Activated naive CD4-positive, alpha-beta T cell treated with anti-CD3 and anti-CD28 coated beads for 36 hours (primary cell): ENCODE results near the gene ZBED1. TPM values are rescaled to one million over a fixed set of nuclear protein-coding genes. Genes with fewer than 3 reads are reported as not detected.

Experiments
- CTCF ChIA-PET: fragments of 350-600 bp; sonication (Branson Sonifier 250); formaldehyde crosslinking; loops from one replicate; lab custom pipeline; 2021; ENCODE audit warnings: antibody characterized with exemption; lab: Charles Lee
- DNase-seq: peaks from one replicate; pipeline ENCODE4 v3.0.0-alpha.2; 2020
- H3K27ac Mint-ChIP-seq: one replicate; pipeline ENCODE4 v1.8.0; 2021; ENCODE audit warnings: mild to moderate bottlenecking, mixed read lengths
- H3K27me3 Mint-ChIP-seq: one replicate; pipeline ENCODE4 v1.8.0; 2021; ENCODE audit warnings: low read depth, mixed read lengths
- H3K36me3 Mint-ChIP-seq: one replicate; pipeline ENCODE4 v1.8.0; 2021; ENCODE audit warnings: low read depth, mixed read lengths
- H3K4me1 Mint-ChIP-seq: one replicate; pipeline ENCODE4 v1.8.0; 2021; ENCODE audit warnings: low read depth, mixed read lengths
- H3K4me3 Mint-ChIP-seq: one replicate; pipeline ENCODE4 v1.8.0; 2021; ENCODE audit warnings: mild to moderate bottlenecking, moderate library complexity, mixed read lengths
- H3K9me3 Mint-ChIP-seq: one replicate; pipeline ENCODE4 v1.8.0; 2021; ENCODE audit warnings: mixed read lengths
- intact Hi-C: fragments of 100-400 bp; cut with micrococcal nuclease; formaldehyde crosslinking; loops from one replicate; pipeline ENCODE4 v1.15.1; 2023
- total RNA-seq, 2 experiments: library from RNA; stranded (reverse); gene quantifications; one replicate each; pipeline ENCODE4 v1.2.3, GENCODE V29; 2021

The ZBED1 gene
- total RNA-seq, 2 experiments from 2014 or later = 18.9 to 20.6 TPM

DNA sequence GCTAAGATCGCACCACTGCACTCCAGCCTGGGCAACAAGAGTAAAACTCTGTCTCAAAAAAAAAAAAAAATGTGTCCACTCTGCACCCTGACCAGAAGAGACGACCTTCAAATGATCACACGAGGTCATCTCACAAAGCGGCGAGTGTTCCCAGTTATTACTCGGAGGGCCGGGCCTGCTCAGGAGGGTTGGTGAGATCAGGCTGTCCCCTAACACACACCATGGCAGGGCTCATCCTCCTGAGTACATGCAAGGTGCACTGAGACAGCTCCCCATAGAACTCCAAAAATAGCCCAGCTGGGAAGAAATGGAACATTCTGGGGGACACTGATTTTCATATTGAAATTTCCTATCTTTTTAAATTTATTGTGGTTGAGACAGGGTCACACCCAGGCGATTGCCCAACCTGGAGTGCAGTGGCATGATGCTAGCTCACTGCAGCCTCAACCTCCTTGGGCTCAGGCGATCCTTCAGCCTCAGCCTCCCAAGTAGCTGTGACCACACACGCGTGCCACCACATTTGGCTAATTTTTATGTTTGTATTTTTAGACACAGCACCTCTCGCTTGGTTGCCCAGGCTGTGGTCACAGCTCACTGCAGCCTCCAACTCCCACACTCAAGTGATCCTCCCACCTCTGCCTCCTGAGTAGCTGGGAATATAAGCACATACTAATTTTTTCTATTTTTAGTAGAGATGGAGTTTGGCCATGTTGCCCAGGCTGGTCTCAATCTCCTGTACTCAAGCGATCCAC is 51.5 kb downstream of the ZBED1 start:
- Mint-ChIP-seq H3K9me3 (peaks cover 4% of the 10 kb centered on the region), H3K27ac (no peak overlapping the region), H3K36me3 (peaks cover 17% of the 10 kb centered on the region), H3K27me3 (no peaks in the 10 kb centered on the region), H3K4me1 (peaks cover 3% of the 10 kb centered on the region), H3K4me3 (no peak overlapping the region)
- DNase-seq = no peak
- CTCF ChIA-PET = no interaction called here
- intact Hi-C loops = no loop called here

DNA sequence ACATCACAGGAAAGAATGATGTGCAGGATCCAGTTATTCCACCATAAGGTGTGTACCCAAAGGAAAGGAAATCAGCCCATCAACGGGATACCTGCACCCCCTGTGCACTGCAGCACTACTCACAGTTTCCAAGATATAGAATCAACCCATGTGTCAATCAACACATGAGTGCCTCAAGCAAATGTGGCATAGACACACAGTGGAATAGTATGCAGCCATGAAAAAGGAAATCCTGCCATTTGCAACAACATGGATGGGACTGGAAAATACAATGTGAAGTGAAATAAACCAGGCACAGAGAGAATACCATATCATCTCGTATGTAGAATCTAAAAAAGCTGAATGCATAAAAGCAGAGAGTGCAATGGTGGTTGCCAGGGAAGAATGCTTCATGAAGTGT is 53.3 kb downstream of the ZBED1 start:
- CTCF ChIA-PET = no interaction called here
- H3K27ac Mint-ChIP-seq = no peak overlapping the region
- intact Hi-C loops = no loop called here
- DNase-seq = no peak
- H3K36me3 Mint-ChIP-seq = peaks cover 12% of the 10 kb centered on the region
- H3K9me3 Mint-ChIP-seq = no peaks in the 10 kb centered on the region
- H3K4me1 Mint-ChIP-seq = peaks cover 3% of the 10 kb centered on the region
- no peaks in the 10 kb centered on the region for H3K27me3 Mint-ChIP-seq
- no peak overlapping the region for H3K4me3 Mint-ChIP-seq

DNA sequence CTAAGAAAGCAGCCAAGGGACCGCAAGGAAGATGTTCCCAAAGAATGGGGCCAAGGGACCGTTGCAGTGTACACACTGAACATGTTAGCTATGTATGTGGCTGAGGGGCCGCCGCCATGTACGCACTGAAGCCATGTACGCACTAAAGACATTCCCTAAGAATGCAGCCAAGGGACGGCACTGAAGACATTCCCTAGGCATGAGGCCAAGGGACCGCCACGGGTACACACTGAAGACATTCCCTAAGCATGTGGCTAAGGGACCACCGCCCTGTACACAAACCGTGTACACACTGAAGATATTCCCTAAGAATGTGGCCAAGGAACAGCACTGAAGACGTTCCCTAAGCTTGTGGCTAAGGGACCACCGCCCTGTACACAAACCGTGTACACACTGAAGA is 54.0 kb downstream of the ZBED1 start:
- CTCF ChIA-PET = no interaction called here
- DNase-seq = no peak
- H3K27me3 Mint-ChIP-seq = no peaks in the 10 kb centered on the region

DNA sequence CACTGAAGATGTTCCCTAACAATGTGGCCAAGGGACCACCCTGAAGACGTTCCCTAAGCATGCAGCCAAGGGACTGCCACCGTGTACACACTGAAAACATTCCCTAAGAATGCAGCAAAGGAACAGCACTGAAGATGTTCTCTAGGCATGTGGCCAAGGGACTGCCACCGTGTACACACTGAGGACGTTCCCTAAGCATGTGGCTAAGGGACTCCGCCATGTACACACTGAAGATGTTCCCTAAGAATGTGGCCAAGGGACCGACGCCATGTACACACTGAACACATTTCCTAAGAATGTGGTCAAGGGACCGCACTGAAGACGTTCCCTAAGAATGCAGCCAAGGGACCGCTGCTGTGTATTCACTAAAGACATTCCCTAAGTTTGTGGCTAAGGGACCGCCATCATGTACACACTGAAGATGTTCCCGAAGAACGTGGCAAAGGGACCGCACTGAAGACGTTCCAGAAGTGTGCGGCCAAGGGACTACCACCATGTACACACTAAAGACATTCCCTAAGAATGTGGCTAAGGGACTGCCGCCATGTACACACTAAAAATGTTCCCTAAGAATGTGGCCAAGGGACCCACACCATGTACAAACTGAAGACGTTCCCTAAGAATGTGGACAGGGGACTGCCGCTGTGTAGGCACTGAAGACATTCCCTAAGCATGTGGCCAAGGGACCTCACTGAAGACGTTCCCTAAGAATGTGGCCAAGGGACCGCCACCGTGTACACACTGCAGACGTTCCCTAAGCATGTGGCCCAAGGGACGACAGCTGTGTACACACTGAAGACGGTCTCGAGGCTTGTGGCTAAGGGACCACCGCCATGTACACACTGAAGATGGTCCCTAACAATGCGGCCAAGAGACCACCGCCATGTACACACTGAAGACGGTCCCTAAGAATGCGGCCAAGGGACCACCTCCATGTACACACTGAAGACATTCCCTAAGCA is 54.8 kb downstream of the ZBED1 start:
- no peak overlapping the region for H3K4me3 Mint-ChIP-seq
- intact Hi-C loops = no loop called here
- no peak overlapping the region for H3K27ac Mint-ChIP-seq
- H3K27me3 Mint-ChIP-seq = no peaks in the 10 kb centered on the region
- no peak for DNase-seq
- peaks cover 13% of the 10 kb centered on the region for H3K36me3 Mint-ChIP-seq
- CTCF ChIA-PET = no interaction called here
- no peaks in the 10 kb centered on the region for H3K4me1 Mint-ChIP-seq
- H3K9me3 Mint-ChIP-seq = no peaks in the 10 kb centered on the region

More for the DNA sequence above, 54.0 kb downstream of the ZBED1 start:
- no peaks in the 10 kb centered on the region for H3K9me3 Mint-ChIP-seq
- H3K4me3 Mint-ChIP-seq = no peak overlapping the region
- peaks cover 3% of the 10 kb centered on the region for H3K4me1 Mint-ChIP-seq
- H3K27ac Mint-ChIP-seq = no peak overlapping the region
- intact Hi-C loops = no loop called here
- peaks cover 9% of the 10 kb centered on the region for H3K36me3 Mint-ChIP-seq

DNA sequence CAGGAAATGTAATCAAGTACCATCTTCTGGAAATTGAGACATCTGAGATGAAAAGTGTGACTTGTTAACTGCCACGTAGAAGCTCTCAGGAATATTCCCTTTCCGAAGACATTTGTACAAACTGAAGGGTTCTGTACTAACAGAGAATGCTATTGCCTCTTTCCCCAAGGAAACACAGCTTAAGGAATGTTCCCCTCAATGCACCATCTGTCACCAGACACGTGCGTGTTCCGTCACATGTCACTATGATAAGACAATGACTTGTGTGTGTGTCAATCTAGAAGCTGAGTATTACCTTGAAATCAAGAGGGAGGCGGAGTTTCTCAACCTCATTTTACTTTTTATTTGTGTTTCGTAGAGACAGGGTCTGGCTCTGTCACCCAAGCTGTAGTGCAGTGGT is 58.1 kb downstream of the ZBED1 start:
- Mint-ChIP-seq H3K27me3 (no peaks in the 10 kb centered on the region), H3K4me1 (no peaks in the 10 kb centered on the region), H3K36me3 (peaks cover 23% of the 10 kb centered on the region), H3K9me3 (no peaks in the 10 kb centered on the region), H3K4me3 (no peak overlapping the region), H3K27ac (no peak overlapping the region)
- intact Hi-C loops = no loop called here
- no peak for DNase-seq
- CTCF ChIA-PET = no interaction called here

DNA sequence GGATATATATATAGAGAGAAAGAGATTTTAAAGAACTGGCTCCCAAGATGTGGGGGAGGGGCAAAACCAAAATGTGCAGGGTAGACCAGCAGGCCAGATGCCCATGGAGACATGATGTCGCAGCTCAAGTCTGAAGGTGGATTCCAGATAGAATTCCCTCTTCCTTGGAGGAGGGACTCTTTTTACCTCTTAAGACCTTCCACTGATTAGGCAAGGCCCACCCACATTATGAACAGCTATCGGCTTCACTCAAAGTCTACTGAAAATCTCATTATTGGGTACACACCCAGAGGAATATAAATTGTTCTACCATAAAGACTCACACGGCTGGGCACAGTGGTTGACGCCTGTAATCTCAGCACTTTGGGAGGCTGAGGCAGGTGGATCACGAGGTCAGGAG is 59.3 kb downstream of the ZBED1 start:
- H3K27ac Mint-ChIP-seq = no peak overlapping the region
- no peaks in the 10 kb centered on the region for H3K27me3 Mint-ChIP-seq
- H3K9me3 Mint-ChIP-seq = no peaks in the 10 kb centered on the region
- peaks cover 18% of the 10 kb centered on the region for H3K36me3 Mint-ChIP-seq
- no peak overlapping the region for H3K4me3 Mint-ChIP-seq
- no peak for DNase-seq
- CTCF ChIA-PET = no interaction called here
- H3K4me1 Mint-ChIP-seq = no peaks in the 10 kb centered on the region
- intact Hi-C loops = no loop called here

DNA sequence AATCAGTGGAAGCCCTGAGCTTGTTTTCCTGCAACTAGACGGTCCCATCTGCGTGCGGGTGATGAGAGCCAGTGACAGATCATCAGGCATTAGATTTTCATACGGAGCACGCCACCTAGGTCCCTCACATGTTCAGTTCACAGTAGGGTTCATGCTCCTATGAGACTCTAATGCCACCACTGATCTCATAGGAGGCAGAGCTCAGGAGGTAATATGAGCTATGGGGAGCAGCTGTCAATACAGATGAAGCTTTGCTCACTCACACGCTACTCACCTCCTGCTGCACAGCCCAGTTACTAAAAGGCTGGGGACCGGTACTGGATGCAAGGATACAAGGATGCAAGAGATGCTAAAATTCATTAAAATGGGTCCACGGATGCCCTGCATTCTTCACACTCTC is 61.2 kb downstream of the ZBED1 start:
- H3K4me1 Mint-ChIP-seq = no peaks in the 10 kb centered on the region
- no peaks in the 10 kb centered on the region for H3K9me3 Mint-ChIP-seq
- DNase-seq = no peak
- H3K36me3 Mint-ChIP-seq = peaks cover 25% of the 10 kb centered on the region
- intact Hi-C loops = no loop called here
- CTCF ChIA-PET = no interaction called here
- H3K27ac Mint-ChIP-seq = no peak overlapping the region
- H3K27me3 Mint-ChIP-seq = no peaks in the 10 kb centered on the region
- no peak overlapping the region for H3K4me3 Mint-ChIP-seq

Other genes with a start within 250 kb of the ZBED1 start
- gene DHRSX, start within 50 bp of the ZBED1 start, total RNA-seq = 10 to 100 TPM; 18.8 to 21.4 TPM
- gene CD99, start 190.3 kb upstream of the ZBED1 start, total RNA-seq = 100 to 1,000 TPM; 205 to 215 TPM